Small intestine (tissue), 7 donors: ENCODE measurements around the gene CIC. TPM values are rescaled to one million over a fixed set of nuclear protein-coding genes. Genes with fewer than 3 reads are reported as not detected.
A peak's percentile ranks its signal among the peaks of the same experiment; 100 is the strongest.

Experiments used
- DNase-seq, 2 donors: peaks; one replicate each; pipeline versions ENCODE4 v3.0.0 to v3.0.0-alpha.2; 2013
- FAIRE-seq: peaks from 2 replicates; lab custom pipeline; 2012; peaks lifted over from hg19 to GRCh38; lab: Jason Lieb, UNC
- H3K27ac ChIP-seq, 3 donors: one replicate each; pipeline ENCODE4 v1.5.1; 2013; ENCODE audit warnings: low read length in 2 of 3, mild to moderate bottlenecking in 2 of 3, control low read depth in 1 of 3, inconsistent platforms in 1 of 3, low read depth in 1 of 3, moderate library complexity in 1 of 3
- H3K27me3 ChIP-seq, 3 donors: one replicate each; pipeline ENCODE4 v1.6.1; 2013; ENCODE audit warnings: low read length in 3 of 3, inconsistent platforms in 1 of 3; ENCODE audit not compliant: control insufficient read depth in 3 of 3, insufficient read depth in 3 of 3
- H3K36me3 ChIP-seq, 3 donors: one replicate each; pipeline ENCODE4 v1.6.1; 2013; ENCODE audit warnings: low read length in 3 of 3, inconsistent platforms in 1 of 3, low read depth in 1 of 3, mild to moderate bottlenecking in 1 of 3, moderate library complexity in 1 of 3; ENCODE audit not compliant: control insufficient read depth in 3 of 3, insufficient read depth in 2 of 3
- H3K4me1 ChIP-seq, 3 donors: one replicate each; pipeline ENCODE4 v1.6.1; 2013; ENCODE audit warnings: low read length in 2 of 3, inconsistent platforms in 1 of 3, low read depth in 1 of 3, mild to moderate bottlenecking in 1 of 3, moderate library complexity in 1 of 3; ENCODE audit not compliant: control insufficient read depth in 3 of 3, insufficient read depth in 2 of 3
- H3K4me3 ChIP-seq, 3 donors: one replicate each; pipeline ENCODE4 v1.5.1; 2013; ENCODE audit warnings: low read length in 3 of 3, control low read depth in 1 of 3, inconsistent platforms in 1 of 3, low read depth in 1 of 3, mild to moderate bottlenecking in 1 of 3, moderate library complexity in 1 of 3
- H3K9me3 ChIP-seq, 2 donors: one replicate each; pipeline ENCODE4 v1.6.1; 2013; ENCODE audit warnings: low read depth in 1 of 2, low read length in 1 of 2; ENCODE audit not compliant: control insufficient read depth in 2 of 2, insufficient read depth in 1 of 2
- WGBS, 3 donors: extraction: QIAGEN DNeasy Blood & Tissue Kit; methylation state at CpG; one replicate each; pipeline ENCODE4 v1.1.7; 2013; 5-methylcytosine and 5-hydroxymethylcytosine counted together
- polyA plus RNA-seq, 4 donors: library from polyadenylated mRNA; stranded (reverse) in 3 of 4; unstranded in 1 of 4; fragments of 200-250 nt in 3 of 4; fragments of 120-200 nt in 1 of 4; gene quantifications; one replicate each; pipeline versions ENCODE4 v1.2.1 to v1.2.3, GENCODE V29; 2013
- donor health status: healthy with polysubstance abuse.
- donor health status: control.
- donor health status: control.
- donor health status: Bipolar disorder and iron deficiency.
- donor health status: healthy.

The CIC gene
- polyA plus RNA-seq, 4 donors: 14.1 to 39.2 (median 24.0) TPM

DNA sequence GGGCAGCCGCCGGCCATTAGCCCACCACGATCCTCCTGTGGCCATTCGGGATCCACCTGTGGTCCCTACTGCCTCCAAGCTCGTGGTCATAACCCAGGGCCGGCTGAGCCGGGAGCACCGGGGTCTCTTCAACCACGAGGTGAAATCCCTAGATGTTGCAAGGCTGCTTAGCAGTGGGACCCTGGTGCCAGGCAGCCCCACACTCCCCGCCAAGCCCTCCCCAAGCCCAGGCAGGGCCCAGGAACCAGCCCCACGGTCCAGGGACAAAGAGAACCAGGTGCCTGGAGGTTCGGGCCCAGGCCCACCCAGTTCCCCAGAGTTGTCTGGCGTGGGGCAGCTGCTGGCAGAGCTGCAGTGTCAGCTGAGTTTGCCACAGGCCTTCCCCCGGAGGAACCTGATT, 40.6 kb downstream of the CIC start:
- Histone ChIP-seq H3K27ac (no peak overlapping the region), H3K9me3 (no peaks in the 10 kb centered on the region), H3K4me1 (peaks cover 0 to 3% (median 0%) of the 10 kb centered on the region in 3 donors), H3K27me3 (peaks cover 0 to 25% (median 1%) of the 10 kb centered on the region in 3 donors), H3K4me3 (no peak overlapping the region), H3K36me3 (no peaks in the 10 kb centered on the region)
- DNase-seq (no peak), FAIRE-seq (no peak)
- WGBS, 3 donors: 85 to 92% (median 90%) methylated on average over 14 of the region's 14 CpGs

DNA sequence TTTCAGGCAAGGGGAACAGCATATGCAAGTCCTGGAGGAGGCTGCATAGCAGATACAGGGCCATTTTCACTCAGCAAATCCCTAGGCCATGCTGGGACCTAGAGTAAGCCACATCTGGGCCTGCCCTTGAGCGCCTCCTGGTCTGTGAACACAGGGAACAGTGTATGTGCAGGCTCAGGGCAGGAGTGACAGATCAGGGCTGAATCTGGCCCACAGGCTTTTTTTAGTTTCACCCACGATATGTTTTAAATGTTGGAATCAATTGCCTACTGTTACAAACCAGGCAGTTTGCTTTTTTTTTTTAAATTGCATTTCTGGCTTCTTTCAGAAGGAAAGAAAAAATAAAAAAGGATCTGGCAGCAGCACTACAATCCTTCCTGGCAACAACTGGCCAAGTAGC, 42.6 kb downstream of the CIC start:
- FAIRE-seq (no peak), DNase-seq (no peak)
- Histone ChIP-seq H3K4me1 (peaks cover 0 to 3% (median 0%) of the 10 kb centered on the region in 3 donors), H3K4me3 (no peak overlapping the region), H3K36me3 (no peaks in the 10 kb centered on the region), H3K9me3 (no peaks in the 10 kb centered on the region), H3K27me3 (peaks cover 0 to 34% (median 1%) of the 10 kb centered on the region in 3 donors), H3K27ac (no peak overlapping the region)
- WGBS, 3 donors: 77 to 93% (median 77%) methylated on average over 2 of the region's 2 CpGs

DNA sequence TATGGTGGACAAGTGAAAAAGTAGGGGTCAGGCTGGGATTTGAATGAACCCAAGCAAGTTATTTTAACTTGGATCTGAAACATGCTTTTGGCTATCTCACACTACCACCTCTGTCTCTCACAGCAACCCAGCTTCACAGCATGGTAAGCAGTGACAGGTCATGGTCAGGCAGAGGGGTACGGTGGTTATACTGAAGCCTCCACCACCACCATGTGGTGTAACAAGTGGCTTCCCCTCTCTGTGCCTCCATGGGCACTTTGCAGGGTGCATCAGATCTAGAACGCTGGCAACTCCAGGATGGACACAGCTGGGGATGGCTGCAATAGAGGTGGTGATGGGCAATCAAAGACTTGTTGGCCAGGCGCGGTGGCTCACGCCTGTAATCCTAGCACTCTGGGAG, 43.3 kb downstream of the CIC start:
- Histone ChIP-seq H3K4me3 (no peak overlapping the region), H3K27me3 (peaks cover 0 to 39% (median 1%) of the 10 kb centered on the region in 3 donors)

DNA sequence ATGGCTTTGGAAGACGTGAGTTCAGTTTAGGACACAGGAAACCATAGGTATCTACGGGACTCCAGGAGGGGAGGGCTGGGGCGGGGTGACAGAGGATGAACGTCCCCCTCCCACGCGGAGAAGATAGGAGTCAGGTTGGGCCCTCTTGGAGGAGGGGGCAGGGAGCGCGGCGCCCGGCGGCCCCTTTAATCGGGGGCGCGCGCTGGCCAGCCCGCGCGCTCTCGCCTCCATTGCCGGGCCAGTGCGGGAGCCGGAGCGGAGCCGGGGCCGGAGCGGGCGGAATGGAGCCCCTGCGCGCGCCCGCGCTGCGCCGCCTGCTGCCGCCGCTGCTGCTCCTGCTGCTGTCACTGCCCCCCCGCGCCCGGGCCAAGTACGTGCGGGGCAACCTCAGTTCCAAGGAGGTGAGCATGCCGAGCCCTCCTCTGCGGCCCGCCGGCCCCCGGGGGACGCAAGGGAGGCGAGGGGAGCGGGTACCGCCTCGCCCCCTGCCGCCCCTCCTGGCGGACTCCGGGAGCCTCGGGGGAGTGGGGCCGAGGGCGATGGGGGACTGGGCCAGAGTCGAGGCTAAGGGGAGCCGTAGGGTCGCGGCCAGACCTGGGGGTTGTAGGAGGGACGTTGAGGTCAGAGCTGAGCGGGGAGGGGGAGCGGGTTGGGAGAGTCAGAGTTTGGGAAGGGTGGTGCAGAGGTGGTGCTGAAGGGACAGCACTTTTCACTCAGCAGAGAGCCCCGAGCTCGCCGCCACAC, 44.2 kb downstream of the CIC start, which contains the start of gene TMEM145:
TSS of gene TMEM145 (plus strand) at position 214 of the 744 bp plus-strand sequence. CDS start at position 282, 68 bp downstream.
- Histone ChIP-seq H3K27ac (no peak within 1 kb of the TSS), H3K36me3 (no peaks in the 10 kb centered on the region), H3K4me1 (peaks cover 0 to 5% (median 0%) of the 10 kb centered on the region in 3 donors), H3K27me3 (peaks cover 0 to 39% (median 1%) of the 10 kb centered on the region in 3 donors), H3K9me3 (no peaks in the 10 kb centered on the region), H3K4me3 (peak within 1 kb of the TSS in 2 of 3 donors; percentile 29 to 47)
- DNase-seq (peak; percentile 37 to 80), FAIRE-seq (no peak)
- 0 to 1% (median 0%) methylated on average over 36 to 67 of the region's 67 CpGs for whole genome bisulfite sequencing, 3 donors

More for the DNA sequence above, 43.3 kb downstream of the CIC start:
- Histone ChIP-seq H3K9me3 (no peaks in the 10 kb centered on the region), H3K36me3 (no peaks in the 10 kb centered on the region), H3K4me1 (peaks cover 0 to 5% (median 0%) of the 10 kb centered on the region in 3 donors), H3K27ac (no peak overlapping the region)
- FAIRE-seq (no peak), DNase-seq (no peak)
- 75 to 83% (median 81%) methylated on average over 5 of the region's 5 CpGs for WGBS, 3 donors

DNA sequence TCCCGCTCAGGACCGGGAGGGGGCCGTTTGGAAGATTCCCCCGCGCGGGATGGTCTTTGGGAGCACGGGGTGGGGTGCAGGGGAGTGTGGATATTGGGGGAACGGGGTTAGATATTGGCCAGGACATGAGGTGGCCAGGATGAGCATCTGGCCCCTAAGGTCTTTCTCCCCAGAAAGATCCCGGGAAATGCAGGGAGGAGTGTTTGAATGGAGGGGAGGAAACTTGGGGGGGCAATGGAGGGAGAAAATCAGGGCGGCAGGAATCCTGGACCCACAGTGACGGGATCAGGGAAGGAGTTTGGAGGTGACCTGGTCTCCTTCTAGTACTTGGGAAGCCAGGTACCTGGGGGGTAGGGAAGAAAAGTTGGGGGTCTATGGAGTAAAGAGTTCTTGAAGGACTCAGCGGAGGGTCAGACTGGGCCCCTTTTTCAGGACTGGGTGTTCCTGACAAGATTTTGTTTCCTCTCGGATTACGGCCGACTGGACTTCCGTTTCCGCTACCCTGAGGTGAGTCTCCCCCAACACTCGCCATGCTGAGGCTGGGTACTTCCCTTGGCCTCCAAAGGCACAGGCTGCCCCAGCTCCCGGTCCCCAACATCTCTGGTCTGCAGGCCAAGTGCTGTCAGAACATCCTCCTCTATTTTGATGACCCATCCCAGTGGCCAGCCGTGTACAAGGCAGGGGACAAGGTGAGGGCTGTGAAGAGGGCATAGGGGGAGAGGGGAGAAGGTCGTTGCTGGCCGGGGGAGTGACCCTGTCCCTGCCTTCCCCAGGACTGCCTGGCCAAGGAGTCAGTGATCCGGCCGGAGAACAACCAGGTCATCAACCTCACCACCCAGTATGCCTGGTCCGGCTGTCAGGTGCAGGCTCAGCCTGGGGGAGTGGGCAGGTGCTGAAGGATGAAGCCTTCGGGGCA, 45.0 kb downstream of the CIC start:
- H3K27ac ChIP-seq: no peak overlapping the region
- peaks cover 0 to 5% (median 0%) of the 10 kb centered on the region in 3 donors for H3K4me1 ChIP-seq
- H3K27me3 ChIP-seq: peaks cover 0 to 39% (median 1%) of the 10 kb centered on the region in 3 donors
- no peaks in the 10 kb centered on the region for H3K36me3 ChIP-seq
- no peak for FAIRE-seq
- 27 to 38% (median 32%) methylated on average over 25 to 26 of the region's 26 CpGs for WGBS, 3 donors
- no peak for DNase-seq
- no peaks in the 10 kb centered on the region for H3K9me3 ChIP-seq
- H3K4me3 ChIP-seq: peak overlapping the region in 1 of 3 donors; percentile 28

DNA sequence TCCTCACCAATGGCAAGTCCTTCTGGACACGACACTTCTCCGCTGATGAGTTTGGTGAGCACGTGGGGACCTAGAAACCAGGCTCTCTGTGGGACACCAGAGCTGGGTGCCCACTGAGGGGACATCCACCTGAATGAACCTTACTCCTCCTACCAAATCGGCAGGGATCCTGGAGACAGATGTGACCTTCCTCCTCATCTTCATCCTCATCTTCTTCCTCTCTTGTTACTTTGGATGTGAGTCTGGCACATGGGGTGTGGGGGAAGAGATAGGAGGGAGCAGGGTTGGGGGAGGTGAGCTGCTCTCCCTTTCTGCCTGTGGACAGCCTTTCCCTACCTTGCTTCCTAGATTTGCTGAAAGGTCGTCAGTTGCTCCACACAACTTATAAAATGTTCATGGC, 46.0 kb downstream of the CIC start:
- Histone ChIP-seq H3K27ac (no peak overlapping the region), H3K36me3 (no peaks in the 10 kb centered on the region), H3K9me3 (no peaks in the 10 kb centered on the region), H3K4me3 (no peak overlapping the region), H3K4me1 (peaks cover 0 to 5% (median 0%) of the 10 kb centered on the region in 3 donors), H3K27me3 (peaks cover 0 to 39% (median 1%) of the 10 kb centered on the region in 3 donors)
- WGBS, 3 donors: 60 to 68% (median 64%) methylated on average over 5 of the region's 5 CpGs
- DNase-seq (no peak), FAIRE-seq (no peak)

DNA sequence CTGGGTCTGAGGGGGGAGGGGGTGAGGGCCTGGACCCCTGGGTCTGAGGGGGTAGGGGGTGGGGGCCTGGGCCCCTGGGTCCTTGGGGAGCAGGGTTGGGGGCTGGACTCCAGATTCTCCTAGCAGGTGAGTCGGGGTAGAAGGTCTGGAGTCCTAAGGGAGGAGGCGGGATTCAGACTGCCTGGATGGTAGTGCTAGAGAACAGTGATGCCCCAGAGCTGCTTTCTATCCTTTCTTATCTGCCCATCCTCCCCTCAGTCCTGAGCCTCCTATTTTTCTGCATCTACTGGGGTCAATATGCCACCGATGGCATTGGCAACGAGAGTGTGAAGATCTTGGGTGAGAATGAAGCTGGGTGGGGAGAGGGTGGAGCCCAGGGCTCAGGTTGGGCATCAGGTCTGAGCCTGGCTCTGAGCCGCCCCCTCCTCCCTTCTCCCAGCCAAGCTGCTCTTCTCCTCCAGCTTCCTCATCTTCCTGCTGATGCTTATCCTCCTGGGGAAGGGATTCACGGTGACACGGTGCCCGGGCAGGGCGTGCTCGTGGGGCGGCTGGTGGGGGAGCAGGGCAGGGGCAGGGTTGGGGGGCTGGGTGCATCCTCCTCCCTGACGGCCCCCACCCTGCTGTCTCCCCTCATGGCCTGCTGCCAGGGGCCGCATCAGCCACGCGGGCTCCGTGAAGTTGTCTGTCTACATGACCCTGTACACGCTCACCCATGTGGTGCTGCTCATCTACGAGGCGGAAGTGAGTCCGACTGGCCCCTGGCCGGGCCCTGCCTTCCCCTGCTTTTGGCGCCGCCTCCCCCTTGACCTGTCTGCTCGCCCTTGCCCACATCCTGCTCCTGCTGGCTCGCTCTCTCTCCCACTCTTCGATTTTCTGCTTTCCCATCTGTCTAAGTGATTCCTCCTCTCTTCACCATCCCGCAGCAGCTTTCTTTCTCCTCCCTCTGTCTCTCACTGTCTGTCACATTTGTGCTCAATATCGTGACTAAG, 47.5 kb downstream of the CIC start:
- WGBS, 3 donors: 29 to 33% (median 30%) methylated on average over 27 to 28 of the region's 28 CpGs

More for the DNA sequence above, 47.5 kb downstream of the CIC start:
- Histone ChIP-seq H3K4me1 (peaks cover 0 to 5% (median 0%) of the 10 kb centered on the region in 3 donors), H3K27ac (no peak overlapping the region), H3K9me3 (no peaks in the 10 kb centered on the region), H3K4me3 (no peak overlapping the region), H3K27me3 (peaks cover 0 to 43% (median 1%) of the 10 kb centered on the region in 3 donors), H3K36me3 (no peaks in the 10 kb centered on the region)
- no peak for DNase-seq
- FAIRE-seq: no peak
